ENCODE measurements around the gene ABCD3. TPM values are rescaled to one million over a fixed set of nuclear protein-coding genes. Genes with fewer than 3 reads are reported as not detected.

The ABCD3 gene
- total RNA-seq, 1 experiment from 2014 or later, result 42.5 TPM

DNA sequence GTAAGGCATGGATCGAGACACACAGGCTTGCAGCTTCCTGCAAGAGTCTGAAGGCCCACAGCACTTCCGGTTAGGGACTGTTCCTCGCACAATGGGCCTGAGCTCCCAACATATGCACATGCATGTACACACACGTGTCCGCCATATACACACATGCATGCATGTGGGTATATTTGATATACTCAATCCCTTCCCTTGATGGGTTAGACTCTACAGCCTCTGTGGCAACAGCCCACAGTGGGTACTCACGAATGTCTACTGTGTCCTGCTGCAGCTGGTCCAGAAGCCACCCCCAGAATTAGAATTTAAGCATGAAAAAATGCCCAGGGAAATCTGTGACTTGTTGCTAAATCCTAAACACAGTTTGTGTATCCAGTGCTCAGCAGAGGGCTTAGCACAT, 113.5 kb downstream of the ABCD3 start:
- no peak for DNase-seq (ENCODE audit: low read depth, low spot score)
- in situ Hi-C loops (cut with HindIII; ENCODE audit: low pct_unique_long_range_greater_than_20kb, low sequenced_read_pairs), result loop anchor here (25.0 kb wide), 1 partner anchor 256 kb away; no protein-coding TSS in a partner anchor

DNA sequence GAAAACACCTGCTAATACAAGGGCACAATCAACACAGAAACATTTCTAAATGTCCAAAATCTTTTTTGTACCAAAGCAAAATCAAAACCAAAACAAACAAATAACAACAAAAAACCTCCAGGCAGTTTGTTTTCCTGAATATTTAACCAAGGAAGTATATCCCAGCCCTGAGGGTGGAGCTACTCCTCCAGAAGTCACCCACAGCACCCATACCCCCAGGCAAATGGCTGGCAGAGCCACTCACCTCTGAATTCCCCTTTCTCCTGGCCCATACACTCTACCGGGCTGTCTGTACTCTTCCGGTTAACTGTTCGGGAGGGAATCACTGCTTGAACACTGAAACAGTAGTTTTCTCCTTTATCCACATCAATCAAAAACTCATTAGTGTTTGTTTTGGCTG, 113.9 kb downstream of the ABCD3 start:
- in situ Hi-C loops (cut with HindIII; ENCODE audit: low pct_unique_long_range_greater_than_20kb, low sequenced_read_pairs), result loop anchor here (25.0 kb wide), 1 partner anchor 255 kb away; no protein-coding TSS in a partner anchor
- DNase-seq (ENCODE audit: low read depth, low spot score), result peak; percentile 43

DNA sequence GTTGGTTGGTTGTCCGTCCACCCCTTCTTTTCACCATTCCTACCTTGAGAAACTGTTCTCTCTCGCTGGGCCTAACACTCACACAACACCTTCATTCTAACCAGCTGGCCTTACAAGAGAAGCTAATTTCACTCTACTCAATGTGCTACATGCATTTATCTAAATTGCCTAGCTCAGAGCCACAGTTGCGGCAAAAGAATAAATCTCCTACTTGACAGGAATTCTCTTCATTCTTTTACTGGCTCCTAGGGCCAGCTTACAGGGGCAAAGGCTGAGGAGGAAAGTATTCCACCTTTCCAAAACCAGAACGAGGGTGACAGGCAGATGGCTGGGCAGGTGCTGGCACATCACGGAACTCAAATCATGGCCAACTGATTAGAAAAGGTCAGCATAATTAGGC, 116.9 kb downstream of the ABCD3 start:
- DNase-seq (ENCODE audit: low read depth, low spot score), result no peak
- in situ Hi-C loops (cut with HindIII; ENCODE audit: low pct_unique_long_range_greater_than_20kb, low sequenced_read_pairs), result loop anchor here (25.0 kb wide), 1 partner anchor 252 kb away; no protein-coding TSS in a partner anchor

DNA sequence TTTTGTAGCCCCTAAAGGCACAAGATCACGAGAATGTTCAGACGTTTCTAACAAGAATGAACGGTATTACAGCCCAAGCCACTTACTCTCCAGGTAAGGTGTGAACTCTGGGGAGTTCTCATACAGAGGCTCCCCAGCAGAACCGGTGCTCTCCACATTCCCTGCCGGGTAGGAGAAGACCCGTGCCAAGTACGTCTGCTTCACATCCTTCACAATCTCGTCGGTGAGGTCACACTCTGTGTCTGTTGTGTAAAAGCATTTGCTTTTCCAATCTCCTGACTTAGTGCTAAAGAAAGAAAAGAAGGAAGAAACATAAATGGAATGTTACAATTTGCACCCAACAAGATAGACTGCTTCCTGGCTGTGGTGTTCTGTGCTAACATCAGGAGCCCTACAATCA, 117.7 kb downstream of the ABCD3 start:
- no peak for DNase-seq (ENCODE audit: low read depth, low spot score)
- in situ Hi-C loops (cut with HindIII; ENCODE audit: low pct_unique_long_range_greater_than_20kb, low sequenced_read_pairs), result loop anchor here (25.0 kb wide), 1 partner anchor 251 kb away; no protein-coding TSS in a partner anchor

DNA sequence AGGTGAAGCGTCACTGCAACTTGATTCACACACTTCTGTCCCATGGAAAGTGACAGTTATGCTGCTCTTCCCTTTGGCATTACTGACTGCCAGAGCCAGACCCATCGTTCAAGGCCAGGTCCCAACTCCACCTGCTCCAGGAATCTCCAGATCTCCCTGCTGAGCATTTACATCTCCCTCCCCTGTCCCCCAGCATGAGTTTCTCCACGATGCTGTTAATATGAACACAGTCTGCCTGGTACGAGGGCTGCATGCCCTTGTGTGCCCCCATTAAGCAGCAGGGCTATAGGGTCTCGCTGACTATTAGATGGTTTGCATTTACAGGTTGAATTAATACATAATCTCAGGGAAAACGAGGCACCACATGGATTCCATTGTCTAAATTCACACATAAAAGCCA, 119.1 kb downstream of the ABCD3 start:
- in situ Hi-C loops (cut with HindIII; ENCODE audit: low pct_unique_long_range_greater_than_20kb, low sequenced_read_pairs), result loop anchor here (25.0 kb wide), 1 partner anchor 250 kb away; no protein-coding TSS in a partner anchor
- no peak for DNase-seq (ENCODE audit: low read depth, low spot score)

DNA sequence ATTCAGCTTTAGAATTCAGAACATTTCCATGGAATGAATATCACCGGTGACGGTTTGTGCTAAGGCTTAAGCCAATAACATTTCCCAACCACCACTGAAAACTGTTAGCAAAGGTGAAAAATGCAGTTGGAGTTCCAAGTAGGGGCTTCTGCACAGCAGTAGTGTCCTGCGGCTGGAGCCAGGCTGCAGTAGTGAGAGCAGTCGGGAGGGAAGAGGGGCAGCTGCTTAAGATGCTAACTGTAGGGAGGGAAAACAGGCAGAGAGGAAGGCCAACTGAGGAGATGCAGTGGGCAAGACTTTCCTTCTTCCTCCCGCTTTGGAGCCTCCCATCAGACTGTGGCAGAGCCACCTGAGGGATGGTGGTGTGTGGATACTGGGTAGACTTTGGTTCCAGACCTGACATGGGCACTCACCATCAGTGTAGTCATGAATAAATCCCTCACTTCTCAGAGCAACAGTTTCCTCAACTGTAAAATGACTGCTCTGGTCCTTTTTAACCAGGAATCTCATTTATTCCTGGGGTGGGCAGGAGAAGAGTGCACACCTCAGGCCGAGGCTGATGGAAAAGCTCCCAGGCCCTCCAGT, 120.1 kb downstream of the ABCD3 start:
- no peak for DNase-seq (ENCODE audit: low read depth, low spot score)
- in situ Hi-C loops (cut with HindIII; ENCODE audit: low pct_unique_long_range_greater_than_20kb, low sequenced_read_pairs), result loop anchor here (25.0 kb wide), 1 partner anchor 249 kb away; no protein-coding TSS in a partner anchor

DNA sequence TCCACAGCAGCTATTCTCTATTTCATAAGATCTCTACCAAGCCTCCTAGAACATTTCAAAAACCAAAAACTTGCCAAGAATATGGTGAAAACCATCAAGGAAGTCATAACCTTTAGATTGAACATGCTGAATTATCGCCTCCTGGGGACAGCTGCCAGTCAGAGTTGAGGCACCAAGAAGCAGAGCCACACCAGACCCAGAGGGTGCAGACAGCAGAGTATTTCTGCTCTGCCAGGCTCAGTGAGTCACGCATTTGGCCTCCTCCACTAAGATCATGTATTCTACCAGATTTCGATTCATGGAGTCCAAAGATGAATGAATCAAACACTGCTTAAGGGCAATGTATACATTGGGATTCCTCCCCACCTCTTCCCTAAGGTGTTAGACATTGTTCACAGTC, 121.3 kb downstream of the ABCD3 start:
- in situ Hi-C loops (cut with HindIII; ENCODE audit: low pct_unique_long_range_greater_than_20kb, low sequenced_read_pairs), result loop anchor here (25.0 kb wide), 1 partner anchor 248 kb away; no protein-coding TSS in a partner anchor
- no peak for DNase-seq (ENCODE audit: low read depth, low spot score)

DNA sequence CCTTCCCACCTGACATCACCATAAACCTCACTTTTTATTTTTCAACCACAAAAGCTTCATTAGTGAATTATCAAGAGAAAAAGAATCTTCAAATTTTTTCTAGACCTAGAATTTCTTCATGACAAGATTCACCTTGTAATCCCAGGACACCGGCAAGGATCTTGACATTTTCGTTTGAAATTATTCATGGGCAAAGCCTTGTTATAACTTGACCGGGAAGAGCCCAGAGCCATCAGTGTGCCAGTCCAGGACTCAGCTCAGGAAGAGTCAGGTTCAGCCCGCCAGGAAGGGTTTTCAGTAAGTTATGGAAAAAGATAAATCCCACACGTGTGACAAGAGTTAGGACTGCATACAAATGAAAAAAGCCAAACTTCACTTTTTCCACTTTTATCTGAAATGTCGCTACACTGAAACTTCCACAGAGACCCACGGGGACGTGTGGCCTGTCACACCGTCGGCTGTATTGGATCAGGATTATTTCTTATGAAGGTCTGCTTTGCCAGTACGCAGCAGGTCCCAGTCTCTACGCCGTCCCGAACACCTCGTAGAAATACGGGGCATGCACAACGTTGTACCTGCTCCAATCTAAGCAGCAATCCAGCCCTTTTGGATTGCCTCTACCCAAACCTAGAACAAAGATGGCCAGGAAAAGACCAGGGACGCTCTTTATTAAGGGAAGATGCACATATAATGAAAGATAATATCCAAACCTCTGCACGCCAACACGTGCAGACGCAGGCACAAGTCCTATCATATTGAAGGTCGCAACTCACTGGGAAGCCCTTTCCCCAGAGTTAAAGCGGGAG, 122.5 kb downstream of the ABCD3 start:
- DNase-seq (ENCODE audit: low read depth, low spot score), result no peak

DNA sequence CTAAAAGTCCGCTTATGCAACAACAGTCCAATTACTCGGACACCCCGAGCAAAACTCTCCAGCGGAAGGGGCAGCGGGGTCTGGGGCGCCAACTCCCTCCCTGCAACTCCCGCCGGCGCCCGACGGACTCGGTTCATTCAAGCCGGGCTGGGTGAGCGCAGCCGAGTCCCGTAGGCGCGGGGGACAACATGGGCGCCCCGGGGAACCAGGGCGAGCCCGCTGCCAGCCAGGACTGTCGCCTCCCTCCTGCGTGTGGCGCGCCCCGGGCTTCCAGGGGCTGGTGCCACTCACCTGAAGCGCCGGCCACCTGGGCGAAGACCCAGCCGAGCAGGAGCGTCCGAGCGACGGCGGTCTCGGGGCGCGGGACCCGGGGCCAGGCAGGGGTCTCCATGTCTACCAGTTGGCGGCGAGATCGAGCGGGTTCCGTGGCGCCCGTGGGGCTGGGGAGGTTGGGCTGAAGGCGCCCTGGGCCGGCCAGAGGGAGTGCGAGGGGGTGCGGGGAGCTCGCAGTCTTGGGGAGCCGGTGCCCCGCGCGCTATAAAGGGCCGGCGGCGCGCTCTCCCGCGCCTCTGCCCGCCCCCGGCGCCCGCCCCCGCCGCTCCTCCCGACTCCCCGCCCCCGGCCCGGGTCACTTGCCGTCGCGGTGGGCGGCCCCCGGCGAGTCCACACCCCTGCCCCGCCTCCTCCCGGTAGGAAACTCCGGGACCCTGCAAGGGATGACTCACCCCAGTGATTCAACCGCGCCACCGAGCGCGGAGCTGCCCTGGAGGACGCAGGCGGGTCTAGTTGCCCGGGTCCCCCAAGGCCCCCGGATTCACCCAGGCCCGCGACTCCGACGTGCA, 123.3 kb downstream of the ABCD3 start, which contains the start of gene F3:
TSS of gene F3 (minus strand) at position 514 of the 842 bp plus-strand sequence. CDS start at position 391, 123 bp downstream.
- peak; percentile 71 for DNase-seq (ENCODE audit: low read depth, low spot score)
- in situ Hi-C loops (cut with HindIII; ENCODE audit: low pct_unique_long_range_greater_than_20kb, low sequenced_read_pairs), result loop anchor here (25.0 kb wide), 1 partner anchor 246 kb away; no protein-coding TSS in a partner anchor

More for the DNA sequence above, 122.5 kb downstream of the ABCD3 start:
- in situ Hi-C loops (cut with HindIII; ENCODE audit: low pct_unique_long_range_greater_than_20kb, low sequenced_read_pairs), result loop anchor here (25.0 kb wide), 1 partner anchor 247 kb away; no protein-coding TSS in a partner anchor

DNA sequence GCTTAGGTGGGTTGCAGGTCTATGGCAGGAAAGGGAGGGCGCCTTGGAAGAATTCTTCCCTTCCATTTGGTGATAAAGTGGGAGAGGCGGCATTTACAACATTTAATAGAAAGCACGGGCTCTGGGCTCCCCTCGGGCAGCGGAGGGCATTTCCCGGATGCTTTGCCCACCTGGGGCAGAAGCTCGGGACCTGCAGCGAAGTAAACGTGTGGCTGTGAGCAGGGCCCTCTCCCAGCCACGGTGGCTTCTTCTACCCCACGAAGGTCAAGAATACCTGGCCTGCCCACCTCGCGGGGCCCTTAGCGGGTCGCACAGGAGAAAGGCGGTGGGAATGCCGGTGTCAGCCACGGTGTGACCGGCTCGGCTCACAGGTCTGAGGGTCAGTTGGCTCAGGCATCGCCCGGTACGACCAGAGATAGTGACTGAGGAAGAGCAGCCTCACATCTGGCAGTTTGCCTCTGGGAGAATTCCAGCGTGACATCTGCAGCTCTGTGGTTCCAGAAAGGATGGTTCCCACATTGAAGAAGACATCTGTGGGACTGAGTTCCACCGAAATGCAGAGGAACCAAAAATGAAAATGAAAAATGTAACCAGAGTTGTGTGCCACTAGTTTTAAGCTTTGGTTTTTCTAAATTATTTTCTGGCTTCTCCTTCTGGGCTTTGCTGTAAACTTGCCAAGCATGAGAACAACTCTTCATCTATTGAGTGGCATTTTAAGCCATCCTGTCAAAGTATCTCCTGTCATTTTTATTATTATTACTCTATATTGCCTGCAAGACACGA, 124.1 kb downstream of the ABCD3 start:
- in situ Hi-C loops (cut with HindIII; ENCODE audit: low pct_unique_long_range_greater_than_20kb, low sequenced_read_pairs), result loop anchor here (25.0 kb wide), 1 partner anchor 245 kb away; no protein-coding TSS in a partner anchor
- DNase-seq (ENCODE audit: low read depth, low spot score), result no peak

DNA sequence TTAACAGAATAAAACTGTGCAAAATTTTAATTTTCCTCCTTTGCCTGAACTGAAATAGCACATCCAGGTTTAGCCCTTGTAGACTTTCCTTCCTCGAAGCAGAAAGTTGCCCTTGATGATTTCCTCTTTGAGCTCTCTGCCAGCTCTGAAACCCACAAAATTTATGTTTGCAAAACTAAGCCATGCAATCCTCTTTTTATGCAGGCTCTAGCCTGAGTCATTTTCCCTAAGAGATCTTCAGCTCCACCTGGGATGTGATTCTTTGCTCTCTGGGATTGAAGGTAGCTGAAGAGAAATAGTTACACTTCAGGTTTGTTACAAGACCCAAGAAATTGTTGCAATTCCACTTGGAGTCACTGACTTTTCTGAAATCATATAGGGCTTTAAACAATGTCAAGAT, 124.8 kb downstream of the ABCD3 start:
- DNase-seq (ENCODE audit: low read depth, low spot score), result no peak
- in situ Hi-C loops (cut with HindIII; ENCODE audit: low pct_unique_long_range_greater_than_20kb, low sequenced_read_pairs), result loop anchor here (25.0 kb wide), 1 partner anchor 244 kb away; no protein-coding TSS in a partner anchor

DNA sequence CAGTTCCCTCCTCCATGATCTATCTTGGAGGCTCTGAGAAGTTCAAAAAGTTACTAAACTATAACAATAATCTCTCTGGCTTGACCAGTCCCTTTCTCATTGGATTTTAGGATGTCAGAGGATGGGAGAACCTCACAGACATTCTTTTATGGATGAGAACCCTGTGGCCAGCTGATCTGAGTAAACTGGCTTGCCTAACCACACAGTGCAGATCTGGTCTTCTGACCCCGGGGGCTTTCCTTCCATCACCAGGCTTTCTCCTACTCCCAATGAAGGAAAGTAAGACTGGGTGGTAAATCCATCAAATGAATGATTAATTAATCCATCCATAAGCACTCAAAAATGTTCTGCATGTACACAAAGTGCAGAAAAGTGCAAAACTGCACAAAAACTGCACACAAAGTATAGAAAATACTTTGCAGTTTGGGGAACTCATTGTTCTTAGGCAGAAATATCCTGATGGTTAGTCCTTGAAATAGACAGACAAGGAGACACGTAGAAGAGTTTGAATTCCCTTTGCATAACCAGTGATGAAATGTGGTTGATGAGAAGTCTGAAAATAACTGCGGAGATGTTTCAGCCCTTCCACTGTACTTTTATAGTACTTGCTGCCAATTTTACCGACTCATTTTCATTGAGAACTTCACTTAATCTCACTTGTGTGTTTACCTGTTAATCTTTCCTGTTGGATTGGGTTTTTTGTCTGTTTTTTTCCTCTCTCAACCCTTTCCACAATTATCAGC, 125.9 kb downstream of the ABCD3 start:
- in situ Hi-C loops (cut with HindIII; ENCODE audit: low pct_unique_long_range_greater_than_20kb, low sequenced_read_pairs), result loop anchor here (25.0 kb wide), 1 partner anchor 243 kb away; no protein-coding TSS in a partner anchor
- DNase-seq (ENCODE audit: low read depth, low spot score), result no peak

DNA sequence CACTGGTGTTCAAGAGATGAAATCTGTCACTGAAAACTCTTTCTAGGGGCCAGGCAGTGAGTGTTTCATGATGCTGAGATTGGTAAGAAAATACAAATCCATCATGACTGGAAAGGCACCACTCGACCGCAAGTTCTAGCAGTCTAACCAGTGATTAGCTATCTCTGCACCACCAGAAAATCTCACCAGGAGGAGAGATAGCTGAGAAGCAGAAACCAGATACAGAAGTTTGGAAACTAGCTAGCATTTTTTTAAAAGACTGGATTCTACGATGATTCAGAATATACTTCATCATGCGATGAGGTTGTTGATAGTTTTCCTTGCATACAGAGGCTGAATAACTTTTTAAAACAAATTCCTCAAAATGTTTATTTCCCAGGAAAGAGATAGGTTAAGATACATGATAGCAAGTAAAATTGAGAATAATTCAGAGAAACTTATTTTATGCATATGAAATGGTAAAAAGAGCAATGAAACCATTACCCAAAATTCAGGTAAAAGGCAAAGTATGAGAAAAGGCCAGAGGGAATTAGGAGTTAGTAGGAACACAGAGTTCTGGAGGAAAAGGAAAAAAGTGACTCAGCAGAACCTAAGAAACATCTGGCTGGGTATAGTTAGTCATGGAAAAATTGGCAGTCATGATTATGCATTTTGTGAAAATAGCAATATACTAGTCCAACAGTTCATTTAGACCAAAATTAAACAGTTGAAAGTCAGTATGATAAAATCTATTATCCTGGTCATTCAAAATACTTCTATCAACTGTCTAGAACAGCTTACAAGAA, 126.7 kb downstream of the ABCD3 start:
- in situ Hi-C loops (cut with HindIII; ENCODE audit: low pct_unique_long_range_greater_than_20kb, low sequenced_read_pairs), result loop anchor here (25.0 kb wide), 1 partner anchor 242 kb away; no protein-coding TSS in a partner anchor
- no peak for DNase-seq (ENCODE audit: low read depth, low spot score)

DNA sequence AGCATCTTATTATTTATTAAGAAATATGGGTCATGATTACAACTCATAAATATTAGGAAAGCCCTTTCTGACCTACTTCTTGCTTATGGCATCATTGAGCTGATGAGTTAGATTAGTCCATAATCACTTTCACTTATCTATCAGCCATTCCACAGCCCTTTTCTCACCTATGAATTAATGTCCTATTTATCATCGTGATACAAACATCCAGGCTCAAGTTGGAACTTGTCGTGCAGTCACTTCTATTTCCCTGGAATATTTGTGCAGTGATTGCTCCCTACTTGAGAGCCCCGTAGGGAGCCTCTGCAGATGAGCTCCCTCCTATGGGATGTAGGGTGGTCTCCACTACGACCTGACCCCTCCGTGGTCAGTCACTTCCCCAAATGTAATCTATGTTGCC, 131.5 kb downstream of the ABCD3 start:
- in situ Hi-C loops (cut with HindIII; ENCODE audit: low pct_unique_long_range_greater_than_20kb, low sequenced_read_pairs), result loop anchor here (25.0 kb wide), 1 partner anchor 238 kb away; no protein-coding TSS in a partner anchor
- no peak for DNase-seq (ENCODE audit: low read depth, low spot score)

DNA sequence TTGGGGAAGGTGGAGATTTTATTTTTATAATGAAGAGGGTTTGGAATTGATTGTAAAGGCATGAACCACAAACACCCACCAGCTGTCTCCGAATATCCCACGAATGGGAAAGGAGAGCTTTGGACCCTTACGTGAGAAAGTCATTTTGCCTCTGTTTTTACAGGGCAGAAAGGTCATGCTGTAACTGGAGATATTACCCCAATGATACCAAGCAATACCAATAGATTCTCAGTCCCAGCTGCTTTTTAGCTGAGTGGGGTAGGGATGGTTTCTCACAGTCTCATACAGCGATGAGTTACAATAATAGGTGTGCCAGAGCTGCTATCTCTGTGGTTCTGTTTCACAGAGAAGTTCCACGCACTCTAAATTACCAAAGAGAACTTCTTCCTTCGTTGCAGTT, 132.2 kb downstream of the ABCD3 start:
- in situ Hi-C loops (cut with HindIII; ENCODE audit: low pct_unique_long_range_greater_than_20kb, low sequenced_read_pairs), result no loop called here
- DNase-seq (ENCODE audit: low read depth, low spot score), result no peak
